Measurements from ENCODE around the gene VPS18.

- TF ChIP-seq CTCF (IDR thresholded peaks at IDR 0.05) = no peak
- TF ChIP-seq ZFX (IDR thresholded peaks at IDR 0.05; ENCODE audit: borderline replicate concordance) = no peak
Measured at GRCh38 chr15:40951764-40952163, 57.5 kb downstream of the VPS18 start.

Measured in 22Rv1 (cell line).